Sigmoid colon (tissue), 7 donors: ENCODE data around the gene GTF2IRD1. TPM values are rescaled to one million over a fixed set of nuclear protein-coding genes. Genes with fewer than 3 reads are reported as not detected.
"Not testable (repeated sequence)": the region's sequence is repeated elsewhere in the genome, so short reads cannot be mapped to it uniquely, and the experiment has no call there.

Experiments
- DNase-seq: peaks from one replicate; pipeline ENCODE4 v3.0.0-alpha.2; 2019
- H3K27ac ChIP-seq, 4 donors: fragments of 200-600 bp; sonication (generic); one replicate each; pipeline ENCODE4 v1.5.1; 2016 to 2019; ENCODE audit warnings: mild to moderate bottlenecking in 1 of 4
- H3K27me3 ChIP-seq, 3 donors: fragments of 200-600 bp; sonication (generic); one replicate each; pipeline ENCODE4 v1.5.1; 2019; ENCODE audit warnings: mild to moderate bottlenecking in 1 of 3
- H3K36me3 ChIP-seq, 4 donors: fragments of 200-600 bp; sonication (generic); one replicate each; pipeline ENCODE4 v1.5.1; 2016 to 2019
- H3K4me1 ChIP-seq, 4 donors: fragments of 200-600 bp; sonication (generic); one replicate each; pipeline ENCODE4 v1.5.1; 2017 to 2019
- H3K4me3 ChIP-seq, 4 donors: fragments of 200-600 bp; sonication (generic); one replicate each; pipeline ENCODE4 v1.5.1; 2017 to 2019; ENCODE audit warnings: mild to moderate bottlenecking in 2 of 4, moderate library complexity in 1 of 4
- H3K9me3 ChIP-seq, 4 donors: fragments of 200-600 bp in 3 of 4; sonication (generic) in 3 of 4; one replicate each; pipeline versions ENCODE4 v1.5.1 to v1.6.1; 2013 to 2019
- CTCF ChIP-seq, 4 experiments: fragments of 450-650 bp in 3 of 4; fragments of 200-600 bp in 1 of 4; IDR thresholded peaks; one replicate each; pipeline ENCODE4 v1.5.1; 2016 to 2019; ENCODE audit warnings: antibody characterized with exemption in 4 of 4, mild to moderate bottlenecking in 3 of 4, moderate library complexity in 2 of 4
- EP300 ChIP-seq, 4 donors: sonication (generic); formaldehyde crosslinking; IDR thresholded peaks; one replicate each; pipeline ENCODE4 v1.6.1; 2017; ENCODE audit warnings: antibody characterized with exemption in 4 of 4
- POLR2A ChIP-seq, 2 donors: fragments of 450-650 bp; IDR thresholded peaks; one replicate each; pipeline ENCODE4 v1.6.1; 2016; ENCODE audit warnings: antibody characterized with exemption in 2 of 2, mild to moderate bottlenecking in 2 of 2, moderate library complexity in 2 of 2
- POLR2AphosphoS5 ChIP-seq, 4 donors: sonication (generic); formaldehyde crosslinking; IDR thresholded peaks; one replicate each; pipeline ENCODE4 v1.6.1; 2017; ENCODE audit warnings: antibody characterized with exemption in 4 of 4
- WGBS, 2 donors: extraction: QIAGEN DNeasy Blood & Tissue Kit; methylation state at CpG; one replicate each; pipeline ENCODE4 v1.1.7; 2013; 5-methylcytosine and 5-hydroxymethylcytosine counted together
- intact Hi-C: fragments of 100-400 bp; cut with DNase I; formaldehyde crosslinking; loops from one replicate; pipeline ENCODE4 v1.15.1; 2023
- polyA plus RNA-seq, 3 donors: library from polyadenylated mRNA; stranded (reverse); fragments of 200-250 nt; gene quantifications; one replicate each; pipeline ENCODE4 v1.2.3, GENCODE V29; 2013
- total RNA-seq, 4 donors: library from RNA; depleted of rRNA; stranded (reverse); fragments of >200 nt; gene quantifications; one replicate each; pipeline ENCODE4 v1.1.0, GENCODE V29; 2016
- donor health status: healthy with polysubstance abuse.
- donor health status: Bipolar disorder and iron deficiency.
- donor health status: healthy.

Gene GTF2IRD1
- total and polyA plus RNA-seq, 7 donors = 1.8 to 24.2 (median 15.0) TPM

GRCh38 chr7:74420006-74420405 lies 33.7 kb upstream of the GTF2IRD1 start:
- no peaks in the 10 kb centered on the region for H3K27me3 ChIP-seq
- 92 to 94% methylated on average over 4 of the region's 4 CpGs for WGBS, 2 donors
- H3K4me3 ChIP-seq = no peak overlapping the region
- no peak overlapping the region for H3K27ac ChIP-seq
- peaks cover 0 to 8% (median 7%) of the 10 kb centered on the region in 4 donors for H3K4me1 ChIP-seq
- intact Hi-C loops = loop anchor here (5.0 kb wide), 2 partner anchors 97 to 147 kb away; no protein-coding TSS in a partner anchor
- no peak for TF ChIP-seq CTCF (IDR thresholded peaks at IDR 0.05)
- TF ChIP-seq POLR2AphosphoS5 (IDR thresholded peaks at IDR 0.05) = no peak
- no peak for TF ChIP-seq POLR2A (IDR thresholded peaks at IDR 0.05)
- TF ChIP-seq EP300 (IDR thresholded peaks at IDR 0.05) = no peak
- DNase-seq = no peak
- H3K36me3 ChIP-seq = no peaks in the 10 kb centered on the region
- no peaks in the 10 kb centered on the region for H3K9me3 ChIP-seq

GRCh38 chr7:74424291-74424880 lies 29.3 kb upstream of the GTF2IRD1 start:
- 67 to 85% methylated on average over 10 of the region's 10 CpGs for WGBS, 2 donors
- no peak for TF ChIP-seq EP300 (IDR thresholded peaks at IDR 0.05)
- TF ChIP-seq POLR2A (IDR thresholded peaks at IDR 0.05) = no peak
- no peak for TF ChIP-seq POLR2AphosphoS5 (IDR thresholded peaks at IDR 0.05)
- TF ChIP-seq CTCF (IDR thresholded peaks at IDR 0.05) = no peak
- intact Hi-C loops = loop anchor here (5.0 kb wide), 2 partner anchors 93 to 143 kb away; no protein-coding TSS in a partner anchor
- Histone ChIP-seq H3K9me3 (no peaks in the 10 kb centered on the region), H3K27ac (no peak overlapping the region), H3K36me3 (no peaks in the 10 kb centered on the region), H3K4me1 (peaks cover 0 to 2% (median 0%) of the 10 kb centered on the region in 4 donors), H3K4me3 (no peak overlapping the region), H3K27me3 (no peaks in the 10 kb centered on the region)
- peak; percentile 46 for DNase-seq

- Histone ChIP-seq H3K9me3 (no peaks in the 10 kb centered on the region), H3K4me3 (no peak overlapping the region), H3K27me3 (no peaks in the 10 kb centered on the region), H3K27ac (no peak overlapping the region), H3K36me3 (no peaks in the 10 kb centered on the region), H3K4me1 (peaks cover 0 to 6% (median 0%) of the 10 kb centered on the region in 4 donors)
- TF ChIP-seq POLR2A (IDR thresholded peaks at IDR 0.05) (no peak), EP300 (IDR thresholded peaks at IDR 0.05) (no peak), CTCF (IDR thresholded peaks at IDR 0.05) (no peak), POLR2AphosphoS5 (IDR thresholded peaks at IDR 0.05) (no peak)
- intact Hi-C loops = no loop called here
- no peak for DNase-seq
- 93 to 95% methylated on average over 4 of the region's 4 CpGs for WGBS, 2 donors
Measured at GRCh38 chr7:74428023-74428422, 25.7 kb upstream of the GTF2IRD1 start.

GRCh38 chr7:74429153-74429747 lies 24.5 kb upstream of the GTF2IRD1 start:
- Histone ChIP-seq H3K4me3 (no peak overlapping the region), H3K9me3 (no peaks in the 10 kb centered on the region), H3K27me3 (no peaks in the 10 kb centered on the region), H3K36me3 (no peaks in the 10 kb centered on the region), H3K4me1 (peaks cover 0 to 6% (median 0%) of the 10 kb centered on the region in 4 donors), H3K27ac (no peak overlapping the region)
- no peak for TF ChIP-seq CTCF (IDR thresholded peaks at IDR 0.05)
- TF ChIP-seq POLR2AphosphoS5 (IDR thresholded peaks at IDR 0.05) = no peak
- TF ChIP-seq EP300 (IDR thresholded peaks at IDR 0.05) = no peak
- no peak for TF ChIP-seq POLR2A (IDR thresholded peaks at IDR 0.05)
- DNase-seq = peak; percentile 48
- 81 to 84% methylated on average over 17 of the region's 17 CpGs for WGBS, 2 donors
- intact Hi-C loops = no loop called here

- H3K27ac ChIP-seq, H3K4me3 ChIP-seq, intact Hi-C loops, H3K9me3 ChIP-seq, DNase-seq, H3K27me3 ChIP-seq, H3K4me1 ChIP-seq, H3K36me3 ChIP-seq: not testable (repeated sequence)
- 49 to 83% methylated on average over 9 of the region's 9 CpGs for WGBS, 2 donors
Measured at GRCh38 chr7:74430409-74430808, 23.3 kb upstream of the GTF2IRD1 start.
